Measurements from ENCODE around the gene PRPSAP1. TPM values are rescaled to one million over a fixed set of nuclear protein-coding genes. Genes with fewer than 3 reads are reported as not detected.

Gene PRPSAP1
- total and polyA plus RNA-seq, 8 donors, result 25.0 to 49.0 (median 38.4) TPM

DNA sequence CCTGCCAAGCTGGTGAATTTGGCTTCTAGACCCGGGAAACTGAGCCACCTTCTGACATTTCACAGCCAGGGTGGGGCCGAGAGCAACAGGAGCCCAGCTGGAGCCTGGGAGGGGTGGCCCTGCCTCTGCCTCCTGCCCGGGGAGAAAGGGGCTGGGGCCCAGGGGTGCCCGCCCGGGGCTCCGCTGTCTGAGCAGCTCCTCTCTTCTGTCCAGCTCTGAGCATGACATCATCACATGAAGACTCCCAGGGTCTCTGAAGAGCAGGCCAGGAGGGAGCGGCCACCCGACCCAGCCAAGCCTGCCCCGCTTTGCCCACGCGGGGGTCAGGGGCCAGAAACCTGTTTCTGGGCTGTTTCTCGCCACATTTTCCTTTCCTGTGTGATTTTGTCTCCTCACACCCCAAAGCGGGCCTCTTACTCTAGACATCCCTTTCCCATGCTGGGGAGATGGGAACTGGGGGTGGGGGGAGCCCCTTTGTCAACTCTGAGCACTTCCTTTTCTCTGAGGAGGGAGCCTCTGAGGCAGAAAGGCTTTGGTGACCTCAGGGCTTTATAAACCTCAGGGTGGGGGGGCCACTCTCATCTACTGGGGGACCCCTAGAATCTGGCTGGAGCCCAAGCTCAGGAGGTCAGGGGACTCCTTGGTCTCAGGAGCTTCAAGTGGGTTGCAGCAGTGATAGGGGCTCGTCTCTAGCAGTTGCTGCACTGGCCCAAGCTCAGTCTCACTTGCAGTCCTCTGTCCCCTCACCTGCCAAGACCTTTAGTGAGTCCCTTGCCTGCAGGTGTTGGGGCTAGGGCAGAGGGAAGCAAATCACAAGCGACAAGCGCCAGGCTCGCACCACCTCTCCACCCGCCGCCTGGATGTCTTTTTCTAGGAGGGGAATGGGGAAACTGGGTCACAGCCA is 80.9 kb downstream of the PRPSAP1 start:
- 47 to 66% (median 53%) methylated on average over 13 to 19 of the region's 19 CpGs for WGBS, 5 donors
- peak in 1 of 2 donors; percentile 50 for DNase-seq
- intact Hi-C loops (cut with DNase I; ENCODE audit: low total_unique reads), result no loop called here

GRCh38 chr17:76271669-76272540 is 81.8 kb downstream of the PRPSAP1 start:
- 5 to 18% (median 8%) methylated on average over 17 to 38 of the region's 38 CpGs for WGBS, 5 donors
- intact Hi-C loops (cut with DNase I; ENCODE audit: low total_unique reads), result no loop called here
- no peaks in the 10 kb centered on the region for H3K9me3 ChIP-seq
- TF ChIP-seq POLR2AphosphoS5 (IDR thresholded peaks at IDR 0.05) (peak in 2 of 3 donors; percentile 54 to 72), POLR2A (IDR thresholded peaks at IDR 0.05) (no peak)
- H3K27ac ChIP-seq, result peak overlapping the region; percentile 77 to 100 (median 82)
- peak overlapping the region; percentile 27 to 71 (median 40) for H3K4me3 ChIP-seq
- DNase-seq, result peak; percentile 58 to 92
- peaks cover 63 to 78% (median 76%) of the 10 kb centered on the region in 4 donors for H3K4me1 ChIP-seq
- H3K27me3 ChIP-seq, result no peaks in the 10 kb centered on the region
- H3K36me3 ChIP-seq, result peaks cover 4 to 31% (median 26%) of the 10 kb centered on the region in 4 donors

More for the DNA sequence above, 80.9 kb downstream of the PRPSAP1 start:
- peaks cover 54 to 69% (median 67%) of the 10 kb centered on the region in 4 donors for H3K4me1 ChIP-seq
- peak overlapping the region; percentile 27 to 71 (median 40) for H3K4me3 ChIP-seq
- peak overlapping the region; percentile 77 to 100 (median 82) for H3K27ac ChIP-seq
- H3K36me3 ChIP-seq, result peaks cover 4 to 28% (median 24%) of the 10 kb centered on the region in 4 donors
- H3K27me3 ChIP-seq, result no peaks in the 10 kb centered on the region
- TF ChIP-seq POLR2AphosphoS5 (IDR thresholded peaks at IDR 0.05) (no peak), POLR2A (IDR thresholded peaks at IDR 0.05) (no peak), CTCF (IDR thresholded peaks at IDR 0.05) (no peak), EP300 (IDR thresholded peaks at IDR 0.05) (no peak)
- no peaks in the 10 kb centered on the region for H3K9me3 ChIP-seq

GRCh38 chr17:76270770-76271668 is 82.7 kb downstream of the PRPSAP1 start:
- DNase-seq, result no peak
- Histone ChIP-seq H3K27ac (peak overlapping the region; percentile 77 to 100 (median 82)), H3K9me3 (no peaks in the 10 kb centered on the region), H3K36me3 (peaks cover 4 to 32% (median 26%) of the 10 kb centered on the region in 4 donors), H3K4me3 (peak overlapping the region; percentile 27 to 71 (median 40)), H3K27me3 (no peaks in the 10 kb centered on the region), H3K4me1 (peaks cover 68 to 87% (median 82%) of the 10 kb centered on the region in 4 donors)
- no peak for TF ChIP-seq CTCF (IDR thresholded peaks at IDR 0.05)
- TF ChIP-seq EP300 (IDR thresholded peaks at IDR 0.05), result no peak
- no peak for TF ChIP-seq POLR2A (IDR thresholded peaks at IDR 0.05)
- no peak for TF ChIP-seq POLR2AphosphoS5 (IDR thresholded peaks at IDR 0.05)
- intact Hi-C loops (cut with DNase I; ENCODE audit: low total_unique reads), result no loop called here
- WGBS, 5 donors, result 66 to 79% (median 69%) methylated on average over 13 to 14 of the region's 14 CpGs

GRCh38 chr17:76270127-76270592 is 83.6 kb downstream of the PRPSAP1 start:
- Histone ChIP-seq H3K9me3 (no peaks in the 10 kb centered on the region), H3K27ac (peak overlapping the region in 3 of 5 donors; percentile 89 to 100 (median 97)), H3K4me1 (peaks cover 68 to 88% (median 82%) of the 10 kb centered on the region in 4 donors), H3K36me3 (peaks cover 4 to 32% (median 26%) of the 10 kb centered on the region in 4 donors), H3K27me3 (no peaks in the 10 kb centered on the region), H3K4me3 (peak overlapping the region in 2 of 4 donors; percentile 27 to 71)
- no peak for TF ChIP-seq POLR2AphosphoS5 (IDR thresholded peaks at IDR 0.05)
- TF ChIP-seq POLR2A (IDR thresholded peaks at IDR 0.05), result no peak
- no peak for TF ChIP-seq EP300 (IDR thresholded peaks at IDR 0.05)
- TF ChIP-seq CTCF (IDR thresholded peaks at IDR 0.05), result no peak
- intact Hi-C loops (cut with DNase I; ENCODE audit: low total_unique reads), result no loop called here
- DNase-seq, result no peak
- 69 to 79% (median 77%) methylated on average over 22 to 26 of the region's 26 CpGs for whole genome bisulfite sequencing, 5 donors
